ENCODE results near the gene YLPM1.

The YLPM1 gene

DNA sequence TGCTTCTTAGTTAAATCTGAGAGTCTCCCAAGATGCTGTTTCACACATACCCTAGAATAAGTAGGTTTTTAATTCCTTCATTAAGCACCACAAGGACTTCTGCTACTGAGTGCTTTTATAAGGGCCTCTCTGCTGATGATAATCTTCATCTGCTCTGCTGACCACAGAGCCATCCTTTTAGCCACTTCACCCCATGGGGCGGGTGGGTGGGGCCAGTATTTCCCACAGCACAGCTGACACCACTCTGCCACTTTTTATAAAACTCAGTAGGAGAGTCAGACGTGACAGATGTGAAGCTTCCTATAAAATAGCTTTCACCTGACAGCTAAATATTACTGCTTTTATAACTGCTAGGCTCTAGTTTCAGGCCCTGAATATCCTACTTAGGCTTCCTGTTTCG is 29.9 kb upstream of the YLPM1 start:
- H3K27me3 Mint-ChIP-seq (ENCODE audit: low read depth) = no peaks in the 10 kb centered on the region
- H3K9me3 Mint-ChIP-seq = no peaks in the 10 kb centered on the region
- TF ChIP-seq, protein P1, sequence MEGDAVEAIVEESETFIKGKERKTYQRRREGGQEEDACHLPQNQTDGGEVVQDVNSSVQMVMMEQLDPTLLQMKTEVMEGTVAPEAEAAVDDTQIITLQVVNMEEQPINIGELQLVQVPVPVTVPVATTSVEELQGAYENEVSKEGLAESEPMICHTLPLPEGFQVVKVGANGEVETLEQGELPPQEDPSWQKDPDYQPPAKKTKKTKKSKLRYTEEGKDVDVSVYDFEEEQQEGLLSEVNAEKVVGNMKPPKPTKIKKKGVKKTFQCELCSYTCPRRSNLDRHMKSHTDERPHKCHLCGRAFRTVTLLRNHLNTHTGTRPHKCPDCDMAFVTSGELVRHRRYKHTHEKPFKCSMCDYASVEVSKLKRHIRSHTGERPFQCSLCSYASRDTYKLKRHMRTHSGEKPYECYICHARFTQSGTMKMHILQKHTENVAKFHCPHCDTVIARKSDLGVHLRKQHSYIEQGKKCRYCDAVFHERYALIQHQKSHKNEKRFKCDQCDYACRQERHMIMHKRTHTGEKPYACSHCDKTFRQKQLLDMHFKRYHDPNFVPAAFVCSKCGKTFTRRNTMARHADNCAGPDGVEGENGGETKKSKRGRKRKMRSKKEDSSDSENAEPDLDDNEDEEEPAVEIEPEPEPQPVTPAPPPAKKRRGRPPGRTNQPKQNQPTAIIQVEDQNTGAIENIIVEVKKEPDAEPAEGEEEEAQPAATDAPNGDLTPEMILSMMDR (IDR thresholded peaks at IDR 0.05; ENCODE audit: unreplicated experiment in 3 of 3) = no peak
- peaks cover 48% of the 10 kb centered on the region for H3K36me3 Mint-ChIP-seq (ENCODE audit: low read depth)
- H3K27ac Mint-ChIP-seq = peak overlapping the region in 1 of 3 experiments; percentile 93
- no peak overlapping the region for H3K4me3 Mint-ChIP-seq
- no peaks in the 10 kb centered on the region for H3K4me1 Mint-ChIP-seq

DNA sequence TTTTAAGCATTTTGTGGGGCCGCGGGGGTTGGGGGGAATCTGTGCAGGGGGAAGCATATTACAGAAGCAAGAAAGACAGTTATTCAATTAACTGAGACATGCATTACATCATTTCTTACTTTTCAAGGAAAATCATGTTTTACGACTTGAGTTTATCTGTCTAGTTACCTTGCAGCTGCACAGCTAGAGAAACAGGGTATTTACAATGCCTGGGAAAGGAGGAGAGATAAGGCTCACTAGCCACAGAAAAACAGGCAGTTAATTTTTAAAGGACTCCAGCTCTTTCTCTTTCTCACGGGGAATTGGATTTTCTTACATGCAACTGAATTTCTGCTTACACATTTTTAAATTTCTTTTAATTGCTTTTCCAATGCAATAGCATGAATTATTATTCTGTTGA is 28.0 kb upstream of the YLPM1 start:
- Mint-ChIP-seq H3K27ac (peak overlapping the region; percentile 48 to 93 (median 77)), H3K4me3 (no peak overlapping the region), H3K9me3 (no peaks in the 10 kb centered on the region), H3K36me3 (ENCODE audit: low read depth) (peaks cover 48% of the 10 kb centered on the region), H3K27me3 (ENCODE audit: low read depth) (no peaks in the 10 kb centered on the region), H3K4me1 (no peaks in the 10 kb centered on the region)
- TF ChIP-seq, protein P1 (IDR thresholded peaks at IDR 0.05; ENCODE audit: unreplicated experiment in 3 of 3) = no peak

DNA sequence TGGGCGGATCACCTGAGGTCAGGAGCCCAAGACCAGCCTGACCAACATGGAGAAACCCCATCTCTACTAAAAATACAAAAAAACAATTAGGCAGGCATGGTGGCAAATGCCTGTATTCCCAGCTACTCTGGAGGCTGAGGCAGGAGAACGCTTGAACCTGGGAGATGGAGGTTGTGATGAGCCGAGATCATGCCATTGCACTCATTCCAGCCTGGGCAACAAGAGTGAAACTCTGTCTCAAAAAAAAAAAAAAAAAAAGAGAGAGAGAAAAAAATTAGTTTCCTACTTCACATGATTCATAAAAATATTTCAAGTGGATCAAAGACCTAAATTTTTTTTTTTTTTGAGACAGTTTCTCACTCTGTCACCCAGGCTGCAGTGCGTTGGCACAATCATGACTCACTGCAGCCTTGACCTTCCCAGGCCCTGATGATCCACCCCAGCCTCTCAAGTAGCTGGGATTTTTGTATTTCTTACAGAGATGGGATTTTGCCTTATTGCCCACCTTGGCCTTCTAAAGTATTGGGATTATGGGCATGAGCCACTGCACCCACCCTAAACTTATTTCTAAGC is 25.3 kb upstream of the YLPM1 start:
- Mint-ChIP-seq H3K27me3 (ENCODE audit: low read depth) (no peaks in the 10 kb centered on the region), H3K36me3 (ENCODE audit: low read depth) (peaks cover 42% of the 10 kb centered on the region), H3K4me1 (no peaks in the 10 kb centered on the region), H3K9me3 (no peaks in the 10 kb centered on the region), H3K4me3 (no peak overlapping the region), H3K27ac (no peak overlapping the region)
- TF ChIP-seq, protein P1 (IDR thresholded peaks at IDR 0.05; ENCODE audit: unreplicated experiment in 3 of 3) = no peak

DNA sequence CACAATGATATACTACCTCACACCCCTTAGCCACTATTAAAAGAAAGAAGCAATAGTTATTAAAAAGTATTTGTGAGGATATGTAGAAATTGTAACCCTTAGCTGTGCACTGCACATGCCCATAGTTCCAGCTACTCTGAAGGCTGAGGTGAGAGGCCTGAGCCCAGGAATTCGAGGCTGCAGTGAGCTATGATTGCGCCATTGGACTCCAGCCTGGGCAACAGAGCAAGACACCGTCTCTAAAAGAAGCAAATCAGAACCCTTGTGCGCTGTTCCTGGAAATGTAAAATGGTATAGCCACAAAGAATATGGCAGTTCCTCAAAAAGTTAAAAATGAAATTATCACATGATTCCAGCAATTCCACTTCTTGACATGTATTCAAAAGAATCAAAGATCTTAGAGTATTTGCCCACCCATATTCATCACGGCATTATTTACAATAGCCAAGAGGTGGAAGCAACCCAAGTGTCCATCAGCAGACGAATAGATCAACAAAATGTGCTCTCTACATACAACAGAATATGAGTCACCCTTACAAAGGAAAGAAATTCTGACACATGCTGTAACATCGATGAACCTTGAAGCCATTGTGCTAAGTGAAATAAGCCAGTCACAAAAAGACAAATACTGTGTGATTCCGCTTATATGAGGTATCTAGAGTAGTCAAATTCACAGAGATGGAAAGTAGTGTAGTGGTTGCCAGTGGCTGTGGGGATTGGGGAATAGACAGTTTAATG is 23.7 kb upstream of the YLPM1 start:
- Mint-ChIP-seq H3K36me3 (ENCODE audit: low read depth) (peaks cover 36% of the 10 kb centered on the region), H3K9me3 (no peaks in the 10 kb centered on the region), H3K4me1 (no peaks in the 10 kb centered on the region), H3K27ac (no peak overlapping the region), H3K4me3 (no peak overlapping the region), H3K27me3 (ENCODE audit: low read depth) (no peaks in the 10 kb centered on the region)
- TF ChIP-seq, protein P1 (IDR thresholded peaks at IDR 0.05; ENCODE audit: unreplicated experiment in 3 of 3) = no peak

DNA sequence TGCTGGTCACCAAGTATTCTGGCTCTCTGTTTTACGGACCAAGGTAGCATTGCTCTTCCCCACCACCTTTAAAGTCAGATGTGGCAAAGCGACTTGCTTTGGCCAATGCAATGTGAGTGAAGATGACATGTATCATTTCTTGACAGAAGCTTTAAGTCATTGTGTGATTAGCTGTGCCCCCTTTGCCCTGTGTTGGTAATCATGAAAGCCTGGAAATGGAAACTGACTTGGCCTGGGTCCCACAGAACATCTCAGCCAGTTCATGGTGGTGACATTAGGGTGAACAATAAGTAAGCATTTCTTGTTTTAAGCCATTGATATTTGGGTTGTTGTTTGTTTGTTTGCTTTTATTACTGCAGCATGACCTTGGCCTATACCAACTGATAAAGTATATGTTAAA is 15.9 kb upstream of the YLPM1 start:
- H3K36me3 Mint-ChIP-seq (ENCODE audit: low read depth) = peaks cover 5% of the 10 kb centered on the region
- peaks cover 5% of the 10 kb centered on the region for H3K9me3 Mint-ChIP-seq
- H3K27me3 Mint-ChIP-seq (ENCODE audit: low read depth) = no peaks in the 10 kb centered on the region
- H3K27ac Mint-ChIP-seq = no peak overlapping the region
- TF ChIP-seq, protein P1 (IDR thresholded peaks at IDR 0.05; ENCODE audit: unreplicated experiment in 3 of 3) = no peak
- no peak overlapping the region for H3K4me3 Mint-ChIP-seq
- H3K4me1 Mint-ChIP-seq = no peaks in the 10 kb centered on the region

DNA sequence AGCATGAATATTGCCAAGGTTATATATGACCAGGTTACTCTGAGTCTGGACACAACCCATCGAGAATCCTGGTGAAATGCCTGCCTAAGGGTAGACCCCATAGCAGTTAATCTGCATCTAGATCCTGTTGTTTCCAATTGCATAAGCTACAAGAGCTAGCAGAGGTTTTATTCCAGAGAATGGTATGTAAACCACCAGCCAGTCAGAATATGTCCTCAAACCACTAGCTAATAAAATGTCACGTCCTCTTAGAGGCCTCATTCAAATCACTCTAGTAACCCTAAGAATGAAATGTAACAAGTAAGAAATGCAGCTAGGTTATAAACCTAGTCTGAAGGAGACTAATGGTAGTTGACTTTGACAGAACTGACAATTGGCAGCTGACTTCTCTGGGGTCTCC is 9.0 kb upstream of the YLPM1 start:
- Mint-ChIP-seq H3K36me3 (ENCODE audit: low read depth) (peaks cover 5% of the 10 kb centered on the region), H3K4me1 (no peaks in the 10 kb centered on the region), H3K27ac (no peak overlapping the region), H3K4me3 (no peak overlapping the region), H3K27me3 (ENCODE audit: low read depth) (no peaks in the 10 kb centered on the region), H3K9me3 (peaks cover 12% of the 10 kb centered on the region)
- TF ChIP-seq, protein P1 (IDR thresholded peaks at IDR 0.05; ENCODE audit: unreplicated experiment in 3 of 3) = no peak
